ENCODE measurements around the gene SFMBT2. TPM values are rescaled to one million over a fixed set of nuclear protein-coding genes. Genes with fewer than 3 reads are reported as not detected.

SFMBT2 gene
- polyA plus RNA-seq, 2 of the 4 experiments (the other 2 are of a cell fraction) = 9.6 to 10.2 TPM

- TF ChIP-seq EHF (CRISPR knock-in tag; IDR thresholded peaks at IDR 0.05) = no peak
- no peak for TF ChIP-seq RAD21 (conservative IDR thresholded peaks at IDR 0.05 in 1 of 2, IDR thresholded peaks at IDR 0.05 in 1 of 2)
- TF ChIP-seq, protein P1, sequence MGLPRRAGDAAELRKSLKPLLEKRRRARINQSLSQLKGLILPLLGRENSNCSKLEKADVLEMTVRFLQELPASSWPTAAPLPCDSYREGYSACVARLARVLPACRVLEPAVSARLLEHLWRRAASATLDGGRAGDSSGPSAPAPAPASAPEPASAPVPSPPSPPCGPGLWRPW (IDR thresholded peaks at IDR 0.05) = no peak
- TF ChIP-seq ZC3H11A (IDR thresholded peaks at IDR 0.05) = no peak
- TF ChIP-seq, protein P2, sequence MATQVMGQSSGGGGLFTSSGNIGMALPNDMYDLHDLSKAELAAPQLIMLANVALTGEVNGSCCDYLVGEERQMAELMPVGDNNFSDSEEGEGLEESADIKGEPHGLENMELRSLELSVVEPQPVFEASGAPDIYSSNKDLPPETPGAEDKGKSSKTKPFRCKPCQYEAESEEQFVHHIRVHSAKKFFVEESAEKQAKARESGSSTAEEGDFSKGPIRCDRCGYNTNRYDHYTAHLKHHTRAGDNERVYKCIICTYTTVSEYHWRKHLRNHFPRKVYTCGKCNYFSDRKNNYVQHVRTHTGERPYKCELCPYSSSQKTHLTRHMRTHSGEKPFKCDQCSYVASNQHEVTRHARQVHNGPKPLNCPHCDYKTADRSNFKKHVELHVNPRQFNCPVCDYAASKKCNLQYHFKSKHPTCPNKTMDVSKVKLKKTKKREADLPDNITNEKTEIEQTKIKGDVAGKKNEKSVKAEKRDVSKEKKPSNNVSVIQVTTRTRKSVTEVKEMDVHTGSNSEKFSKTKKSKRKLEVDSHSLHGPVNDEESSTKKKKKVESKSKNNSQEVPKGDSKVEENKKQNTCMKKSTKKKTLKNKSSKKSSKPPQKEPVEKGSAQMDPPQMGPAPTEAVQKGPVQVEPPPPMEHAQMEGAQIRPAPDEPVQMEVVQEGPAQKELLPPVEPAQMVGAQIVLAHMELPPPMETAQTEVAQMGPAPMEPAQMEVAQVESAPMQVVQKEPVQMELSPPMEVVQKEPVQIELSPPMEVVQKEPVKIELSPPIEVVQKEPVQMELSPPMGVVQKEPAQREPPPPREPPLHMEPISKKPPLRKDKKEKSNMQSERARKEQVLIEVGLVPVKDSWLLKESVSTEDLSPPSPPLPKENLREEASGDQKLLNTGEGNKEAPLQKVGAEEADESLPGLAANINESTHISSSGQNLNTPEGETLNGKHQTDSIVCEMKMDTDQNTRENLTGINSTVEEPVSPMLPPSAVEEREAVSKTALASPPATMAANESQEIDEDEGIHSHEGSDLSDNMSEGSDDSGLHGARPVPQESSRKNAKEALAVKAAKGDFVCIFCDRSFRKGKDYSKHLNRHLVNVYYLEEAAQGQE (IDR thresholded peaks at IDR 0.05) = no peak
- TF ChIP-seq POLR2A (IDR thresholded peaks at IDR 0.05; ENCODE audit: low read length) = no peak
- no peak for TF ChIP-seq CHD2 (IDR thresholded peaks at IDR 0.05; ENCODE audit: low read length, partially characterized antibody)
- TF ChIP-seq SREBF2 (IDR thresholded peaks at IDR 0.05) = no peak
- TF ChIP-seq RARB (CRISPR knock-in tag; IDR thresholded peaks at IDR 0.05) = no peak
- TF ChIP-seq HEYL (CRISPR knock-in tag; IDR thresholded peaks at IDR 0.05) = no peak
- no peak for TF ChIP-seq RNF2 (IDR thresholded peaks at IDR 0.05; ENCODE audit: borderline replicate concordance, low read depth)
- no peak for TF ChIP-seq MAZ (IDR thresholded peaks at IDR 0.05; ENCODE audit: borderline replicate concordance, low read depth, low read length)
- TF ChIP-seq MYC (IDR thresholded peaks at IDR 0.05; ENCODE audit: borderline replicate concordance, low read length) = no peak
- TF ChIP-seq JUN (IDR thresholded peaks at IDR 0.05) = no peak
- TF ChIP-seq JUNB (IDR thresholded peaks at IDR 0.05) = no peak
- TF ChIP-seq CBX8 (IDR thresholded peaks at IDR 0.05) = no peak
- no peak for TF ChIP-seq NFE2L2 (conservative IDR thresholded peaks at IDR 0.05; ENCODE audit: low read length)
- WGBS (ENCODE audit: missing lambda C conversion rate) = 91% methylated on average over 8 of the region's 8 CpGs
- H3K9me3 ChIP-seq = no peaks in the 10 kb centered on the region
- FAIRE-seq (no peak), DNase-seq (ENCODE audit: low read depth in 1 of 2, low spot score in 1 of 2) (no peak), ATAC-seq (no peak)
- no peak overlapping the region for H3K27ac ChIP-seq
- ChIA-PET POLR2A (interaction anchor here (0.6 kb wide), 1 partner anchor 11 kb away, joined by 8 read pairs; no protein-coding TSS in a partner anchor), CTCF (interaction anchor here (1.2 to 1.5 kb wide), 2 partner anchors 11 to 19 kb away, joined by 4 to 5 read pairs; no protein-coding TSS in a partner anchor)
- no peak overlapping the region for H3K4me2 ChIP-seq
- H3K4me3 ChIP-seq = no peak overlapping the region
- H3K4me1 ChIP-seq = 0 out of 3 replicates have a peak, but pooled peaks cover 5% of the 10 kb centered on the region
These were observed 248.5 kb downstream of the SFMBT2 start for GRCh38 chr10:7162331-7162730.

DNA sequence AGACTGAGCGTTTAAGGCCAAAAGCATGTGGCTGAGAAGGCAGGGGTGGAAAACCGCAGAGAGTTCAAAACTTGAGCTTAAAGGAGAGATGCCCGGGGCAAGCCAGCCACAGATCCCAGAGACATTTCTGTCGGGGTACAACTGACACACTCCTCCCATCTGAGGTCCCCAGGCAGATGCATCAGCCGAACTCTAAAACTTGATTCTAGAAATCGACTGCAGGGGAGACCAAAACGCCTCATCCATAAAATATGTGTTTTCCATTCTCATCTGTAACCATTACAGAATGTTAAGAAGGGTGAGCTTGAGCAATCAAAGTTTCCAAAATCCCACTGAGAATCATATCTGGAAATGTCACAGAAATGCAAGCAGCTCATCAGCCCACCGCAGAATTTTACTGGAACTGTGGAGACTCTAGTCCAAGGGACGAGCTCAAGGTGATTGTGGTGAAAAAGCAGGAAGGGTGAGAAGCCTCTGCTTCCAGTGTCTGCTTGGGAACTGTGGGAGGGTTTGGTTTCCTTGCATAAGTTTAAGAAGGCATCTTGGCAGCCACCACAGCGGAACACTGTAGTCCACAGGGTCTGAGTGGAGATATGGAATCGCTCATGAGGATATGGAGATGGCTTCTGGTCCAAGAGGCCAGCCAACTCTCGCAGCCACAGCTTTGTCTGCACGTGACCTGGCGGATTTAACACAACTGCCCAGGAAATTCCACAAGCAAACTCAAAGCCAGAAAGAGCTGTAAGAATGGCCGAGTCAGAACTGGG is 249.2 kb downstream of the SFMBT2 start:
- ChIA-PET POLR2A (interaction anchor here (0.6 kb wide), 1 partner anchor 11 kb away, joined by 8 read pairs; no protein-coding TSS in a partner anchor), CTCF (interaction anchor here (1.2 to 1.5 kb wide), 4 partner anchors 11 to 324 kb away, joined by 3 to 5 read pairs (median 4); no protein-coding TSS in a partner anchor)
- TF ChIP-seq SMC3 (IDR thresholded peaks at IDR 0.05) = no peak
- TF ChIP-seq, protein P3, sequence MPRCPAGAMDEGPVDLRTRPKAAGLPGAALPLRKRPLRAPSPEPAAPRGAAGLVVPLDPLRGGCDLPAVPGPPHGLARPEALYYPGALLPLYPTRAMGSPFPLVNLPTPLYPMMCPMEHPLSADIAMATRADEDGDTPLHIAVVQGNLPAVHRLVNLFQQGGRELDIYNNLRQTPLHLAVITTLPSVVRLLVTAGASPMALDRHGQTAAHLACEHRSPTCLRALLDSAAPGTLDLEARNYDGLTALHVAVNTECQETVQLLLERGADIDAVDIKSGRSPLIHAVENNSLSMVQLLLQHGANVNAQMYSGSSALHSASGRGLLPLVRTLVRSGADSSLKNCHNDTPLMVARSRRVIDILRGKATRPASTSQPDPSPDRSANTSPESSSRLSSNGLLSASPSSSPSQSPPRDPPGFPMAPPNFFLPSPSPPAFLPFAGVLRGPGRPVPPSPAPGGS (IDR thresholded peaks at IDR 0.05) = no peak
- H3K4me1 ChIP-seq = 0 out of 3 replicates have a peak, but pooled peaks cover 5% of the 10 kb centered on the region
- no peak overlapping the region for H3K4me3 ChIP-seq
- no peak overlapping the region for H3K4me2 ChIP-seq
- ATAC-seq = no peak
- 84% methylated on average over 15 of the region's 15 CpGs for WGBS (ENCODE audit: missing lambda C conversion rate)
- H3K9me3 ChIP-seq = no peaks in the 10 kb centered on the region
- FAIRE-seq = no peak
- DNase-seq (ENCODE audit: low read depth in 1 of 2, low spot score in 1 of 2) = no peak
- H3K27ac ChIP-seq = no peak overlapping the region
